IMR-90 (cell line): ENCODE measurements around the gene FMN2. TPM values are rescaled to one million over a fixed set of nuclear protein-coding genes. Genes with fewer than 3 reads are reported as not detected.

Source experiments
- ATAC-seq: fragments of 200-7000 bp; cut with Tn5 transposase; 2 replicates; pipeline ENCODE4 v1.9.1; 2020; ENCODE audit warnings: low read depth, mild to moderate bottlenecking, moderate library complexity
- BruUV-seq: library from RNA; stranded (reverse); fragments of 400-500 nt; replicated peaks from 2 replicates; lab custom pipeline; 2021; lab: Mats Ljungman, UMichigan
- CTCF ChIA-PET: fragments of 300-600 bp; formaldehyde crosslinking; extraction: SDS; loops from one replicate; lab custom pipeline; 2021; ENCODE audit warnings: antibody characterized with exemption; lab: Yijun Ruan, JAX
- POLR2A ChIA-PET: fragments of 300-600 bp; sonication (Branson Sonifier 250); formaldehyde crosslinking; loops from one replicate; lab custom pipeline; 2022; ENCODE audit warnings: antibody characterized with exemption; ENCODE audit not compliant: unreplicated experiment; lab: Charles Lee
- DNase-seq: peaks from one replicate; pipeline ENCODE4 v3.0.0; 2013
- H2AFZ ChIP-seq: replicated peaks from 2 replicates; pipeline ENCODE3; 2013; ENCODE audit warnings: low read length, mild to moderate bottlenecking; ENCODE audit not compliant: poor library complexity
- H2AK5ac ChIP-seq: 2 replicates; pipeline ENCODE4 v1.6.1; 2013; ENCODE audit warnings: low read depth, low read length, inconsistent platforms
- H2AK9ac ChIP-seq: replicated peaks from 2 replicates; pipeline ENCODE3; 2013; ENCODE audit warnings: mild to moderate bottlenecking, low read depth, low read length, moderate library complexity; ENCODE audit not compliant: poor library complexity
- H2BK120ac ChIP-seq: 2 replicates; pipeline ENCODE4 v1.6.1; 2013; ENCODE audit warnings: low read depth, low read length, inconsistent platforms
- H2BK15ac ChIP-seq: 3 replicates; pipeline ENCODE4 v1.6.1; 2013; ENCODE audit warnings: low read depth, low read length, inconsistent platforms
- H2BK20ac ChIP-seq: 2 replicates; pipeline ENCODE4 v1.6.1; 2013; ENCODE audit warnings: low read depth, mild to moderate bottlenecking, inconsistent platforms, low read length, moderate library complexity
- H2BK5ac ChIP-seq: 2 replicates; pipeline ENCODE4 v1.6.1; 2013; ENCODE audit warnings: mild to moderate bottlenecking, low read depth, low read length, inconsistent platforms; ENCODE audit not compliant: poor library complexity, severe bottlenecking
- H3K14ac ChIP-seq: replicated peaks from 2 replicates; pipeline ENCODE4 v1.6.1; 2013; ENCODE audit warnings: low read depth, low read length, inconsistent platforms
- H3K18ac ChIP-seq: 2 replicates; pipeline ENCODE4 v1.6.1; 2013; ENCODE audit warnings: low read depth, low read length, control low read depth
- H3K23ac ChIP-seq: 2 replicates; pipeline ENCODE4 v1.6.1; 2013; ENCODE audit warnings: low read depth, low read length, inconsistent platforms
- H3K27ac ChIP-seq: 2 replicates; pipeline ENCODE4 v1.5.1; 2013; ENCODE audit warnings: mild to moderate bottlenecking, control low read depth, low read length; ENCODE audit not compliant: insufficient read depth
- H3K27me3 ChIP-seq: 2 replicates; pipeline ENCODE4 v1.6.1; 2013; ENCODE audit warnings: low read length; ENCODE audit not compliant: control insufficient read depth, insufficient read depth
- H3K36me3 ChIP-seq: 2 replicates; pipeline ENCODE4 v1.6.1; 2013; ENCODE audit warnings: low read length, mixed read lengths; ENCODE audit not compliant: control insufficient read depth, insufficient read depth
- H3K4ac ChIP-seq: 2 replicates; pipeline ENCODE4 v1.6.1; 2013; ENCODE audit warnings: low read depth, low read length, inconsistent platforms
- H3K4me1 ChIP-seq: 2 replicates; pipeline ENCODE4 v1.6.1; 2013; ENCODE audit warnings: low read length, mixed read lengths; ENCODE audit not compliant: control insufficient read depth, insufficient read depth
- H3K4me2 ChIP-seq: 2 replicates; pipeline ENCODE4 v1.6.1; 2013; ENCODE audit warnings: low read depth, mild to moderate bottlenecking, control low read depth, low read length, moderate library complexity
- H3K4me3 ChIP-seq: 2 replicates; pipeline ENCODE4 v1.5.1; 2013; ENCODE audit warnings: low read depth, mild to moderate bottlenecking, control low read depth, low read length, moderate library complexity; ENCODE audit not compliant: insufficient read depth
- H3K56ac ChIP-seq: 2 replicates; pipeline ENCODE4 v1.6.1; 2013; ENCODE audit warnings: low read length, inconsistent platforms; ENCODE audit not compliant: insufficient read depth; ENCODE audit errors: extremely low read depth
- H3K79me1 ChIP-seq, 2 experiments: 2 replicates each; pipeline ENCODE4 v1.6.1; 2013; ENCODE audit warnings: low read length in 2 of 2, inconsistent platforms in 1 of 2, low read depth in 1 of 2
- H3K9ac ChIP-seq: 2 replicates; pipeline ENCODE4 v1.6.1; 2013; ENCODE audit warnings: low read depth, low read length, control low read depth
- H3K9me1 ChIP-seq: 2 replicates; pipeline ENCODE4 v1.6.1; 2013; ENCODE audit warnings: low read length, inconsistent platforms; ENCODE audit not compliant: insufficient read depth
- H3K9me3 ChIP-seq: 2 replicates; pipeline ENCODE4 v1.6.1; 2013; ENCODE audit warnings: low read length; ENCODE audit not compliant: control insufficient read depth, insufficient read depth
- H4K20me1 ChIP-seq: 2 replicates; pipeline ENCODE4 v1.6.1; 2013; ENCODE audit warnings: low read length, inconsistent platforms; ENCODE audit not compliant: insufficient read depth
- H4K5ac ChIP-seq: 2 replicates; pipeline ENCODE4 v1.6.1; 2013; ENCODE audit warnings: mild to moderate bottlenecking, low read depth, low read length, control low read depth
- H4K8ac ChIP-seq, 2 experiments: 2 replicates each; pipeline ENCODE4 v1.6.1; 2013; ENCODE audit warnings: low read depth in 2 of 2, low read length in 2 of 2, control low read depth in 1 of 2, inconsistent platforms in 1 of 2
- H4K91ac ChIP-seq: 2 replicates; pipeline ENCODE4 v1.6.1; 2013; ENCODE audit warnings: low read depth, low read length, inconsistent platforms; ENCODE audit not compliant: insufficient read depth
- BHLHE40 ChIP-seq: fragments of 150-350 bp; IDR thresholded peaks from 2 replicates; pipeline ENCODE4 v1.6.1; 2016; ENCODE audit warnings: mild to moderate bottlenecking, low read depth, low read length
- CEBPB ChIP-seq: IDR thresholded peaks from 2 replicates; pipeline ENCODE4 v1.6.1; 2012; ENCODE audit warnings: low read depth, low read length, improper control_type of control experiment
- CTCF ChIP-seq: conservative IDR thresholded peaks from 2 replicates; pipeline ENCODE4 v1.5.1; 2012; ENCODE audit warnings: mild to moderate bottlenecking, low read depth, low read length, improper control_type of control experiment
- FOS ChIP-seq: fragments of 150-350 bp; IDR thresholded peaks from 2 replicates; pipeline ENCODE4 v1.6.1; 2016; ENCODE audit warnings: low read depth, low read length
- MAFK ChIP-seq: IDR thresholded peaks from 2 replicates; pipeline ENCODE4 v1.6.1; 2012; ENCODE audit warnings: low read depth, low read length, improper control_type of control experiment
- MAZ ChIP-seq: IDR thresholded peaks from 2 replicates; pipeline ENCODE4 v1.6.1; 2012; ENCODE audit warnings: low read depth, mild to moderate bottlenecking, low read length, improper control_type of control experiment, moderate library complexity, borderline replicate concordance
- MXI1 ChIP-seq: IDR thresholded peaks from 2 replicates; pipeline ENCODE4 v1.6.1; 2012; ENCODE audit warnings: low read depth, mild to moderate bottlenecking, low read length, moderate library complexity, borderline replicate concordance
- NFE2L2 ChIP-seq: fragments of 150-350 bp; IDR thresholded peaks from 2 replicates; pipeline ENCODE4 v1.6.1; 2016; ENCODE audit warnings: low read depth, mild to moderate bottlenecking, low read length
- POLR2A ChIP-seq: IDR thresholded peaks from 2 replicates; pipeline ENCODE4 v1.6.1; 2012; ENCODE audit warnings: mild to moderate bottlenecking, low read depth, low read length
- RAD21 ChIP-seq: IDR thresholded peaks from 2 replicates; pipeline ENCODE4 v1.6.1; 2012; ENCODE audit warnings: low read length, improper control_type of control experiment
- RCOR1 ChIP-seq: IDR thresholded peaks from 2 replicates; pipeline ENCODE4 v1.6.1; 2012; ENCODE audit warnings: mild to moderate bottlenecking, low read length, improper control_type of control experiment; ENCODE audit not compliant: insufficient replicate concordance
- RFX5 ChIP-seq: IDR thresholded peaks from 2 replicates; pipeline ENCODE4 v1.8.0; 2012; ENCODE audit warnings: low read depth, mild to moderate bottlenecking, low read length, moderate library complexity
- SMC3 ChIP-seq: fragments of 150-350 bp; IDR thresholded peaks from 2 replicates; pipeline ENCODE4 v1.6.1; 2016; ENCODE audit warnings: low read depth, mild to moderate bottlenecking, antibody characterized with exemption, low read length, moderate library complexity
- WGBS, 2 experiments: methylation state at CpG; one replicate each; pipeline versions ENCODE4 v1.1.5 to v1.1.7; 2013; ENCODE audit warnings: missing lambda C conversion rate in 2 of 2; ENCODE audit not compliant: insufficient read length in 1 of 2; ENCODE audit errors: extremely low coverage in 2 of 2; 5-methylcytosine and 5-hydroxymethylcytosine counted together
- dilution Hi-C: fragments of 300-500 bp; cut with HindIII; formaldehyde crosslinking; loops from one replicate; pipeline ENCODE4 v1.14.3; 2018; ENCODE audit warnings: low sequenced_read_pairs; ENCODE audit not compliant: unreplicated experiment
- in situ Hi-C: fragments of 300-500 bp; cut with MboI; formaldehyde crosslinking; loops from 3 replicates; pipeline ENCODE4 v1.14.3; 2019; ENCODE audit warnings: low sequenced_read_pairs, inconsistent platforms, mixed read lengths
- intact Hi-C: fragments of 100-400 bp; cut with micrococcal nuclease; formaldehyde crosslinking; loops from 2 replicates; pipeline ENCODE4 v1.10.0; 2022
- polyA plus RNA-seq, 3 experiments: library from polyadenylated mRNA; depleted of rRNA; stranded (reverse); fragments of >200 nt; gene quantifications; 2 replicates each; pipeline ENCODE4 v1.2.3, GENCODE V29; 2012; ENCODE audit warnings: low replicate concordance in 1 of 3
- total RNA-seq: library from RNA; depleted of rRNA; stranded (reverse); fragments of >200 nt; gene quantifications from 2 replicates; pipeline ENCODE4 v1.2.3, GENCODE V29; 2012
- TF ChIP-seq, protein P1 (sequence below): fragments of 150-350 bp; IDR thresholded peaks from 2 replicates; pipeline ENCODE4 v1.6.1; 2016; ENCODE audit warnings: low read depth, mild to moderate bottlenecking, low read length, moderate library complexity, borderline replicate concordance
- TF ChIP-seq, protein P2 (sequence below): fragments of 150-350 bp; IDR thresholded peaks from 2 replicates; pipeline ENCODE4 v1.6.1; 2017; ENCODE audit warnings: mild to moderate bottlenecking, antibody characterized with exemption, low read length, low read depth

FMN2 gene
- total and polyA plus RNA-seq, 2 of the 4 experiments (the other 2 are of a cell fraction), result 29.0 to 35.8 TPM

GRCh38 chr1:240100371-240100934 lies 8.8 kb downstream of the FMN2 start:
- peak; percentile 55 for DNase-seq
- TF ChIP-seq, protein P1, sequence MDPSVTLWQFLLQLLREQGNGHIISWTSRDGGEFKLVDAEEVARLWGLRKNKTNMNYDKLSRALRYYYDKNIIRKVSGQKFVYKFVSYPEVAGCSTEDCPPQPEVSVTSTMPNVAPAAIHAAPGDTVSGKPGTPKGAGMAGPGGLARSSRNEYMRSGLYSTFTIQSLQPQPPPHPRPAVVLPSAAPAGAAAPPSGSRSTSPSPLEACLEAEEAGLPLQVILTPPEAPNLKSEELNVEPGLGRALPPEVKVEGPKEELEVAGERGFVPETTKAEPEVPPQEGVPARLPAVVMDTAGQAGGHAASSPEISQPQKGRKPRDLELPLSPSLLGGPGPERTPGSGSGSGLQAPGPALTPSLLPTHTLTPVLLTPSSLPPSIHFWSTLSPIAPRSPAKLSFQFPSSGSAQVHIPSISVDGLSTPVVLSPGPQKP, result no peak
- TF ChIP-seq, protein P2, sequence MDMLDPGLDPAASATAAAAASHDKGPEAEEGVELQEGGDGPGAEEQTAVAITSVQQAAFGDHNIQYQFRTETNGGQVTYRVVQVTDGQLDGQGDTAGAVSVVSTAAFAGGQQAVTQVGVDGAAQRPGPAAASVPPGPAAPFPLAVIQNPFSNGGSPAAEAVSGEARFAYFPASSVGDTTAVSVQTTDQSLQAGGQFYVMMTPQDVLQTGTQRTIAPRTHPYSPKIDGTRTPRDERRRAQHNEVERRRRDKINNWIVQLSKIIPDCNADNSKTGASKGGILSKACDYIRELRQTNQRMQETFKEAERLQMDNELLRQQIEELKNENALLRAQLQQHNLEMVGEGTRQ, result no peak
- TF ChIP-seq RAD21 (no peak), CTCF (no peak), RCOR1 (no peak), MAZ (no peak), RFX5 (no peak), MXI1 (no peak), MAFK (no peak), POLR2A (no peak), FOS (no peak), CEBPB (no peak), NFE2L2 (no peak), SMC3 (no peak), BHLHE40 (no peak)

More at GRCh38 chr1:240100371-240100934, 8.8 kb downstream of the FMN2 start:
- intact Hi-C loops, result no loop called here
- BruUV-seq, result no TSS peak
- Histone ChIP-seq H2AK9ac (no peak overlapping the region), H4K91ac (no peak overlapping the region), H3K4me1 (peaks cover 8% of the 10 kb centered on the region), H3K56ac (no peak overlapping the region), H3K9me1 (peaks cover 9% of the 10 kb centered on the region), H3K9ac (no peak overlapping the region), H3K4ac (no peak overlapping the region; the same call in 1 of the 2 replicates), H3K9me3 (no peaks in the 10 kb centered on the region), H3K27ac (no peak overlapping the region), H3K36me3 (no peaks in the 10 kb centered on the region), H4K20me1 (peaks cover 34% of the 10 kb centered on the region), H4K8ac (peak overlapping the region in 1 of 2 experiments; percentile 12; a peak in 1 of 4 replicates), H3K4me3 (no peak overlapping the region), H2BK5ac (peak overlapping the region; percentile 77), H2BK120ac (peak overlapping the region; percentile 38; the same call in 1 of the 2 replicates), H4K5ac (no peak overlapping the region; the same call in 1 of the 2 replicates), H3K27me3 (no peaks in the 10 kb centered on the region), H3K18ac (peak overlapping the region; percentile 67; the same call in 1 of the 2 replicates), H3K14ac (0 out of 2 replicates have a peak overlapping the region, but pooled peaks have one; percentile 29), H3K79me1 (peaks cover 24 to 47% of the 10 kb centered on the region in 2 experiments), H2BK15ac (no peak overlapping the region), H2AFZ (no peak overlapping the region), H3K4me2 (peak overlapping the region; percentile 88; the same call in 1 of the 2 replicates), H2AK5ac (no peak overlapping the region), H2BK20ac (peak overlapping the region; percentile 59; the same call in 1 of the 2 replicates), H3K23ac (no peak overlapping the region; the same call in 1 of the 2 replicates)
- ATAC-seq, result peak; percentile 36
- no CpG with 5 or more reads among the region's 1 CpG for WGBS, 2 experiments
- CTCF ChIA-PET, result interaction anchor here (0.7 to 0.8 kb wide), 2 partner anchors 47 to 88 kb away, joined by 3 read pairs; no protein-coding TSS in a partner anchor
- dilution Hi-C loops, result no loop called here
- POLR2A ChIA-PET, result no interaction called here
- in situ Hi-C loops, result no loop called here
